GM12878 (cell line): Measurements from ENCODE around the gene CEP131. TPM values are rescaled to one million over a fixed set of nuclear protein-coding genes. Genes with fewer than 3 reads are reported as not detected.

Experiments
- ATAC-seq: fragments of 200-7000 bp; cut with Tn5 transposase; 3 replicates; pipeline ENCODE4 v1.9.1; 2020; ENCODE audit warnings: mild to moderate bottlenecking, moderate library complexity
- BruUV-seq: library from RNA; stranded (reverse); fragments of 400-500 nt; replicated peaks from 2 replicates; lab custom pipeline; 2021; lab: Mats Ljungman, UMichigan
- CTCF ChIA-PET: fragments of 300-600 bp; sonication (Branson Sonifier 250); formaldehyde crosslinking; extraction: SDS; loops from one replicate; lab custom pipeline; 2021; ENCODE audit warnings: inconsistent platforms; lab: Yijun Ruan, JAX
- POLR2A ChIA-PET: fragments of 350-600 bp; formaldehyde crosslinking; extraction: SDS; loops from one replicate; lab custom pipeline; 2021; ENCODE audit warnings: inconsistent platforms; lab: Charles Lee
- RAD21 ChIA-PET: fragments of 300-600 bp; sonication (Branson Sonifier 250); formaldehyde crosslinking; loops from one replicate; lab custom pipeline; 2023; ENCODE audit warnings: antibody characterized with exemption; ENCODE audit not compliant: unreplicated experiment; lab: Charles Lee
- SMC1A ChIA-PET: fragments of 300-600 bp; sonication (Branson Sonifier 250); formaldehyde crosslinking; loops from one replicate; lab custom pipeline; 2023; ENCODE audit not compliant: unreplicated experiment, uncharacterized antibody; lab: Charles Lee
- DNase-seq: peaks from one replicate; pipeline ENCODE4 v3.0.0-alpha.2; 2011; ENCODE audit warnings: low read depth, low spot score
- FAIRE-seq: peaks from 3 replicates; lab custom pipeline; 2011; peaks lifted over from hg19 to GRCh38; lab: Jason Lieb, UNC
- H2AFZ ChIP-seq: 2 replicates; pipeline ENCODE4 v1.6.0; 2011; ENCODE audit warnings: low read depth, low read length, control low read depth; ENCODE audit not compliant: control insufficient read depth
- H3K27ac ChIP-seq: 2 replicates; pipeline ENCODE4 v1.5.1; 2011; ENCODE audit warnings: control low read depth; ENCODE audit not compliant: control insufficient read depth, insufficient read depth
- H3K27me3 ChIP-seq, 2 experiments: replicated peaks in 1 of 2; 2 replicates each; pipeline versions ENCODE4 v1.6.0 to v1.6.1; 2011; ENCODE audit warnings: low read length in 1 of 2; ENCODE audit not compliant: control insufficient read depth in 2 of 2, insufficient read depth in 2 of 2
- H3K36me3 ChIP-seq, 2 experiments: 2 replicates each; pipeline ENCODE4 v1.5.1; 2011; ENCODE audit warnings: low read length in 1 of 2; ENCODE audit not compliant: control insufficient read depth in 2 of 2, insufficient read depth in 2 of 2
- H3K4me1 ChIP-seq: 2 replicates; pipeline ENCODE4 v1.6.1; 2011; ENCODE audit warnings: mild to moderate bottlenecking, low read length, moderate library complexity, mixed read lengths; ENCODE audit not compliant: control insufficient read depth, insufficient read depth
- H3K4me2 ChIP-seq: 2 replicates; pipeline ENCODE4 v1.6.0; 2011; ENCODE audit warnings: control low read depth; ENCODE audit not compliant: control insufficient read depth, insufficient read depth
- H3K4me3 ChIP-seq: fragments of 200-600 bp; sonication (generic); 2 replicates; pipeline ENCODE4 v1.5.1; 2016
- H3K79me2 ChIP-seq: 2 replicates; pipeline ENCODE4 v1.6.0; 2011; ENCODE audit warnings: low read length; ENCODE audit not compliant: control insufficient read depth, insufficient read depth
- H3K9ac ChIP-seq: 2 replicates; pipeline ENCODE4 v1.8.0; 2011; ENCODE audit warnings: low read length, control low read depth, mixed read lengths; ENCODE audit not compliant: control insufficient read depth, insufficient read depth
- H3K9me3 ChIP-seq: replicated peaks from 3 replicates; pipeline ENCODE4 v1.5.1; 2011; ENCODE audit warnings: mild to moderate bottlenecking, low read length; ENCODE audit not compliant: control insufficient read depth, insufficient read depth
- H4K20me1 ChIP-seq: 2 replicates; pipeline ENCODE4 v1.6.0; 2011; ENCODE audit not compliant: control insufficient read depth, insufficient read depth
- BACH1 ChIP-seq: fragments of 450-650 bp; IDR thresholded peaks from 2 replicates; pipeline ENCODE4 v1.6.1; 2017; ENCODE audit warnings: mild to moderate bottlenecking, borderline replicate concordance
- BCL3 ChIP-seq: IDR thresholded peaks from 2 replicates; pipeline ENCODE4 v1.6.1; 2011; ENCODE audit warnings: borderline replicate concordance, low read depth, mild to moderate bottlenecking, moderate library complexity, low read length; ENCODE audit not compliant: insufficient read depth, poor library complexity, severe bottlenecking
- CHD2 ChIP-seq: IDR thresholded peaks from 2 replicates; pipeline ENCODE4 v1.6.1; 2011; ENCODE audit warnings: low read depth, low read length, improper control_type of control experiment, borderline replicate concordance
- CHD4 ChIP-seq: fragments of 200-600 bp; sonication (generic); IDR thresholded peaks from 2 replicates; pipeline ENCODE4 v1.6.1; 2016; ENCODE audit warnings: mild to moderate bottlenecking
- E2F8 ChIP-seq: fragments of 450-650 bp; IDR thresholded peaks from 2 replicates; pipeline ENCODE4 v1.6.1; 2018; ENCODE audit warnings: mild to moderate bottlenecking, low read depth, moderate library complexity; ENCODE audit not compliant: partially characterized antibody
- HDAC6 ChIP-seq: fragments of 200-600 bp; sonication (generic); IDR thresholded peaks from one replicate; pipeline ENCODE4 v1.8.0; 2017; ENCODE audit warnings: antibody characterized with exemption; ENCODE audit not compliant: unreplicated experiment
- MYC ChIP-seq: IDR thresholded peaks from 2 replicates; pipeline ENCODE4 v1.6.1; 2011; ENCODE audit warnings: mild to moderate bottlenecking, low read length, moderate library complexity, inconsistent platforms; ENCODE audit not compliant: insufficient read depth, insufficient replicate concordance, insufficient read length, severe bottlenecking
- NR2C1 ChIP-seq: fragments of 450-650 bp; IDR thresholded peaks from 2 replicates; pipeline ENCODE4 v1.6.1; 2017; ENCODE audit warnings: antibody characterized with exemption, mild to moderate bottlenecking, moderate library complexity
- SREBF2 ChIP-seq: IDR thresholded peaks from 2 replicates; pipeline ENCODE4 v1.6.1; 2012; ENCODE audit warnings: mild to moderate bottlenecking, low read length
- WGBS: methylation state at CpG from one replicate; pipeline ENCODE4 v1.1.6; 2016; ENCODE audit warnings: low lambda C conversion rate; ENCODE audit not compliant: insufficient replicate concordance, insufficient coverage; ENCODE audit errors: missing lambda C conversion rate; 5-methylcytosine and 5-hydroxymethylcytosine counted together
- in situ Hi-C: fragments of 300-500 bp; cut with MboI; formaldehyde crosslinking; loops from 9 replicates; pipeline ENCODE4 v1.14.3; 2018; ENCODE audit warnings: mixed read lengths
- intact Hi-C: fragments of 100-400 bp; cut with micrococcal nuclease; formaldehyde crosslinking; loops from one replicate; pipeline ENCODE4 v1.14.2; 2022; ENCODE audit not compliant: unreplicated experiment
- polyA plus RNA-seq, 11 experiments: library from polyadenylated mRNA; depleted of rRNA in 4 of 11; unstranded in 6 of 11; stranded (reverse) in 5 of 11; fragments of >200 nt; fragmentation: Nextera tagmentation in 4 of 11; fragmentation: Illumina TruSeq in 1 of 11; extraction: Ambion mirVana in 4 of 11; extraction: Trizol in 1 of 11; gene quantifications; 1 replicate in 1 of 11; 2 replicates in 10 of 11; pipeline versions ENCODE4 v1.2.1 to v1.2.3, GENCODE V29; 2011 to 2016; ENCODE audit warnings: inconsistent platforms in 2 of 11, missing spikeins in 2 of 11, low read depth in 1 of 11
- total RNA-seq, 4 experiments: library from RNA; depleted of rRNA in 3 of 4; stranded (reverse); fragments of >200 nt in 3 of 4; fragmentation: Illumina TruSeq in 1 of 4; extraction: Trizol in 1 of 4; gene quantifications; 2 replicates each; pipeline versions ENCODE4 v1.2.1 to v1.2.3, GENCODE V29; 2013 to 2021

Gene CEP131
- total and polyA plus RNA-seq, 10 of the 15 experiments (the other 5 are each of a cell fraction or from before 2014, with no cell fraction given), result 0.05 to 17.3 (median 6.7) TPM

- no peak for TF ChIP-seq E2F8
Measured at GRCh38 chr17:81252326-81252986, 29.7 kb upstream of the CEP131 start (continued).

- TF ChIP-seq NR2C1, result no peak
- TF ChIP-seq HDAC6, result no peak
- TF ChIP-seq CHD2, result no peak
- TF ChIP-seq CHD4, result no peak
- no peak for TF ChIP-seq MYC
- no peak for TF ChIP-seq SREBF2
- no peak for TF ChIP-seq BACH1
- no peak for TF ChIP-seq BCL3
- ChIA-PET CTCF (interaction anchor here (1.6 kb wide), 2 partner anchors 25 to 233 kb away, joined by 3 to 6 read pairs; no protein-coding TSS in a partner anchor), POLR2A (no interaction called here), RAD21 (no interaction called here), SMC1A (no interaction called here)
- Histone ChIP-seq H3K79me2 (no peaks in the 10 kb centered on the region), H2AFZ (no peak overlapping the region), H3K27me3 (no peaks in the 10 kb centered on the region), H3K4me1 (no peaks in the 10 kb centered on the region), H3K36me3 (peaks cover 2% of the 10 kb centered on the region in 2 experiments; a peak in 3 of 4 replicates), H3K27ac (no peak overlapping the region), H3K9me3 (no peaks in the 10 kb centered on the region), H4K20me1 (no peaks in the 10 kb centered on the region), H3K4me3 (no peak overlapping the region), H3K9ac (no peak overlapping the region), H3K4me2 (no peak overlapping the region)
- in situ Hi-C loops (no loop called here), intact Hi-C loops (loop anchor here (5.0 to 10.0 kb wide), 2 partner anchors 263 to 350 kb away; partner anchors contain the start of gene ACTG1)
- ATAC-seq (no peak), DNase-seq (no peak), FAIRE-seq (no peak)
- WGBS, result 54% methylated on average over 29 of the region's 29 CpGs
- no TSS peak for BruUV-seq
Measured at GRCh38 chr17:81251709-81252301, 29.0 kb upstream of the CEP131 start.
